Measurements from ENCODE around the gene GNG8. TPM values are rescaled to one million over a fixed set of nuclear protein-coding genes. Genes with fewer than 3 reads are reported as not detected.

Gene GNG8
- total and polyA plus RNA-seq, 10 of the 15 experiments (the other 5 are each of a cell fraction or from before 2014, with no cell fraction given), result 1.2 to 6.6 (median 2.7) TPM; not detected in 6

- TF ChIP-seq NKRF (conservative IDR thresholded peaks at IDR 0.05), result 0 out of 2 replicates have a peak, but pooled peaks have one; percentile 51
Measured at GRCh38 chr19:46660551-46661019, 24.6 kb upstream of the GNG8 start (continued).

DNA sequence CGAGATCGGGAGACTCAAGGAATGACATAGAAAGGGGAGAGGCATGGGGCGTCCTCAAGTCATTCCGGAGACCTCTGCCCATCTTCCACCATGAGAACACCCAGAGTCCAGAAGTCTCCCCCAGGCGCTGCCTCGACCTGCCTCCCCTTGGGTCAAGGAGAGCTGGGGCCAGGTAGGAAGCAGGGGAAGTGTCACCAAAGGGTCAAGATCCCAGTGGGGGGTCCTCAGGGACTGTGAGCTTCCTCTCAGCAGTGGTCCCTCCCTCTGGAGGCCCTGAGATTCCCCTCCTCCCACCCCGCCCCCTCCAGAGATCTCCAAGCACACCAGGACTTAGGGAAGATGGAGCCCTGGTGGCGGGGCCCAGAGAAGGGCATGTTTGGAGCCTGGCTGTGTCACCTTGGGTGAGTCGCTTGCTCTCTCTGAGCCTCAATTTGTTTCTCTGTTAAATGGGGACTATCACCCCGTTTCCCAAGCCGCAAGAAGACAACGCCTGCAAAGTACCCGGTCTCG lies 24.1 kb upstream of the GNG8 start:
- POLR2A ChIA-PET, result interaction anchor here (0.5 to 1.6 kb wide), 4 partner anchors 38 to 199 kb away, joined by 3 to 6 read pairs (median 3); partner anchors contain the start of gene CALM3
- WGBS (ENCODE audit: insufficient coverage, insufficient replicate concordance, low lambda C conversion rate, missing lambda C conversion rate), result 1% methylated on average over 14 of the region's 14 CpGs
- H3K4me2 ChIP-seq (ENCODE audit: control insufficient read depth, insufficient read depth), result peak overlapping the region; percentile 94
- H3K27ac ChIP-seq (ENCODE audit: control insufficient read depth, insufficient read depth), result no peak overlapping the region
- DNase-seq (ENCODE audit: low read depth, low spot score), result no peak
- SMC1A ChIA-PET (ENCODE audit: uncharacterized antibody, unreplicated experiment), result interaction anchor here (2.4 to 7.7 kb wide), 2 partner anchors 7 to 41 kb away, joined by 9 to 286 read pairs; partner anchors contain the start of gene PTGIR
- H3K4me1 ChIP-seq (ENCODE audit: control insufficient read depth, insufficient read depth, low read length), result peaks cover 22% of the 10 kb centered on the region
- H3K9ac ChIP-seq (ENCODE audit: control insufficient read depth, insufficient read depth, low read length), result no peak overlapping the region
- no peak for FAIRE-seq
- H3K27me3 ChIP-seq (replicated peaks in 1 of 2; ENCODE audit: control insufficient read depth in 2 of 2, insufficient read depth in 2 of 2, low read length in 1 of 2), result peaks cover 3% of the 10 kb centered on the region in 2 experiments; a peak in 3 of 4 replicates
- H3K36me3 ChIP-seq (ENCODE audit: control insufficient read depth in 2 of 2, insufficient read depth in 2 of 2, low read length in 1 of 2), result no peaks in the 10 kb centered on the region
- no peaks in the 10 kb centered on the region for H4K20me1 ChIP-seq (ENCODE audit: control insufficient read depth, insufficient read depth)
- intact Hi-C loops (cut with micrococcal nuclease; ENCODE audit: unreplicated experiment) (no loop called here), in situ Hi-C loops (cut with MboI) (loop anchor here (5.0 kb wide), 1 partner anchor 48 kb away; no protein-coding TSS in a partner anchor)
- BruUV-seq (replicated peaks), result no TSS peak
- H3K9me3 ChIP-seq (replicated peaks; ENCODE audit: control insufficient read depth, insufficient read depth, low read length), result no peaks in the 10 kb centered on the region
- no peak for ATAC-seq
- CTCF ChIA-PET, result interaction anchor here (0.6 to 11.5 kb wide), 3 partner anchors 44 to 313 kb away, joined by 3 to 434 read pairs (median 9); partner anchors contain the start of gene PPP5C
- RAD21 ChIA-PET (ENCODE audit: unreplicated experiment), result interaction anchor here (1.5 to 3.0 kb wide), 4 partner anchors 23 to 131 kb away, joined by 3 to 47 read pairs (median 22); partner anchors contain the start of gene CALM3
- H2AFZ ChIP-seq (ENCODE audit: control insufficient read depth, low read depth, low read length), result no peak overlapping the region
- H3K4me3 ChIP-seq, result peak overlapping the region; percentile 52; the same call in 1 of the 2 replicates
- H3K79me2 ChIP-seq (ENCODE audit: control insufficient read depth, insufficient read depth, low read length), result no peaks in the 10 kb centered on the region
- TF ChIP-seq SUZ12 (IDR thresholded peaks at IDR 0.05; ENCODE audit: unreplicated experiment) (no peak), E2F8 (IDR thresholded peaks at IDR 0.05; ENCODE audit: low read depth, partially characterized antibody) (no peak), MEF2B (IDR thresholded peaks at IDR 0.05; ENCODE audit: partially characterized antibody, poor library complexity, severe bottlenecking) (no peak), E2F4 (IDR thresholded peaks at IDR 0.05; ENCODE audit: low read depth, low read length) (no peak), RELA (IDR thresholded peaks at IDR 0.05; ENCODE audit: borderline replicate concordance, partially characterized antibody) (no peak), NRF1 (conservative IDR thresholded peaks at IDR 0.05; ENCODE audit: low read depth, low read length) (no peak), EED (IDR thresholded peaks at IDR 0.05; ENCODE audit: low read depth) (no peak), RBBP5 (conservative IDR thresholded peaks at IDR 0.05) (no peak), MYC (IDR thresholded peaks at IDR 0.05; ENCODE audit: insufficient read depth, insufficient read length, insufficient replicate concordance, low read length, severe bottlenecking) (no peak), NR2C1 (IDR thresholded peaks at IDR 0.05) (no peak), RFX5 (IDR thresholded peaks at IDR 0.05; ENCODE audit: low read depth, low read length) (no peak), TARDBP (IDR thresholded peaks at IDR 0.05; ENCODE audit: borderline replicate concordance) (no peak)
